GM12865 (cell line): Measurements from ENCODE around the gene BACE2.

ENCODE experiments used
- DNase-seq: peaks from one replicate; pipeline ENCODE4 v3.0.0; 2010; ENCODE audit warnings: low read depth
- H3K4me3 ChIP-seq: 2 replicates; pipeline ENCODE4 v1.5.1; 2011; ENCODE audit warnings: mild to moderate bottlenecking, low read depth, low read length, control low read depth
- TF ChIP-seq, protein P1 (sequence below): IDR thresholded peaks from 2 replicates; pipeline ENCODE4 v1.5.1; 2011; ENCODE audit warnings: low read length, control low read depth, low read depth, inconsistent platforms; ENCODE audit not compliant: insufficient read depth; ENCODE audit errors: missing control alignments

The BACE2 gene

DNA sequence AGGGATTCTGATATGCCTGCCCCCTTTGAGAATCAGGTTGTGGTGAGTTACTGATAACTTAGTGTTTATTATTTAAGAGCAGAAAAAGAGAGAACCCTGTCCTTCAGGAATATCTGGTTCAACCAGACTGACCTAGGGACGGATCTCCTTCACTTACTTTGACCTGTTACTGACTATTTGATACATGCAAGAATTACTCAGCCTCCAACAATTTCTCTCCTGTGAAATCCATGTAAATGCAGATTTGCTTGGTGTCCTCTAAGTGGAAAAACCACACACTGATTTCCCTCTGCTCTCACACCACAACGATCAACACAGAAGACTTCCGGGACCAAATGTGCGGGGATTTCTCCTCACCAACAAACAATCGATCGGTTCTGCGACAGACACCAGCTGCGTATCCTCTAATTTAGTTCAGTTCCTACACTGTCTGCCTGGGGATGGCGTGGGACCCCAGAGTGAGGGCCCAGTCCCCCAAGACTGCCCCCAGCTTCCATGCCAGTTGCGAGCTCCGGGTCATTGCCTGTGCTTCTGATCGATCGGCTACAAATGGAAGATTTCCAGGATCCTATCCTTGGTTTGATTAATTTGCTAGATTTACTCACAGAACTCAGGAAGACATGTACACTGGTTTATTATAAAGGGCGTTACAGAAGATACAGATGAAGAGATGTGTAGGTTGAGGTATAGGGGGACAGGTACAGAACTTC is 51.7 kb downstream of the BACE2 start:
- H3K4me3 ChIP-seq, result no peak overlapping the region
- TF ChIP-seq, protein P1, sequence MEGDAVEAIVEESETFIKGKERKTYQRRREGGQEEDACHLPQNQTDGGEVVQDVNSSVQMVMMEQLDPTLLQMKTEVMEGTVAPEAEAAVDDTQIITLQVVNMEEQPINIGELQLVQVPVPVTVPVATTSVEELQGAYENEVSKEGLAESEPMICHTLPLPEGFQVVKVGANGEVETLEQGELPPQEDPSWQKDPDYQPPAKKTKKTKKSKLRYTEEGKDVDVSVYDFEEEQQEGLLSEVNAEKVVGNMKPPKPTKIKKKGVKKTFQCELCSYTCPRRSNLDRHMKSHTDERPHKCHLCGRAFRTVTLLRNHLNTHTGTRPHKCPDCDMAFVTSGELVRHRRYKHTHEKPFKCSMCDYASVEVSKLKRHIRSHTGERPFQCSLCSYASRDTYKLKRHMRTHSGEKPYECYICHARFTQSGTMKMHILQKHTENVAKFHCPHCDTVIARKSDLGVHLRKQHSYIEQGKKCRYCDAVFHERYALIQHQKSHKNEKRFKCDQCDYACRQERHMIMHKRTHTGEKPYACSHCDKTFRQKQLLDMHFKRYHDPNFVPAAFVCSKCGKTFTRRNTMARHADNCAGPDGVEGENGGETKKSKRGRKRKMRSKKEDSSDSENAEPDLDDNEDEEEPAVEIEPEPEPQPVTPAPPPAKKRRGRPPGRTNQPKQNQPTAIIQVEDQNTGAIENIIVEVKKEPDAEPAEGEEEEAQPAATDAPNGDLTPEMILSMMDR, result no peak
- DNase-seq, result no peak

DNA sequence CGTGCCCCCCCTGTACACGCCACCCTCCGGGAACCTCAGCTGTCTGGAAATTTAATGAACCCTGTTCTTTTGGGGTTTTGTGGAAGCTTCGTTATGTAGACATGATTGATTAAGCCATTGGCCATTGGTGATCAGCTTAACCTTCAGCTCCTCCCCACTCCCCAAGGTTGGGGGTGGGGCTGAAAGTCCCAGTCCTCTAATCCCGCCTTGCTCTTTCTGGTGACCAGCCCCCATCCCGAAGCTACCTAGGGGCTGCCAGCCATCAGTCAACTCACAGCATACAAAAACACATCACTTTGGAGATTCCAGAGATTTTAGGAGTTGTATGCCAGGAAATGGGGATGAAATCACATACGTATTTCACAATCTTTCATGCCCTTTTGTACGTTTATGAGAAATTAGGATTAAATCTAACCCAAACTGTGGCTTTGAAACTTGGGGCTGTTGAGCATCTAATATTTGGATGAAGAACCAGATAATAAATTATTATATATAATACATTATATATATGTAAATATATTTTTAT is 52.3 kb downstream of the BACE2 start:
- TF ChIP-seq, protein P1, result no peak
- no peak overlapping the region for H3K4me3 ChIP-seq
- no peak for DNase-seq

- DNase-seq, result no peak
- TF ChIP-seq, protein P1, result no peak
- no peak overlapping the region for H3K4me3 ChIP-seq
Observed at GRCh38 chr21:41222247-41223068, 54.5 kb downstream of the BACE2 start.

GRCh38 chr21:41226853-41227252 is 58.9 kb downstream of the BACE2 start:
- TF ChIP-seq, protein P1, result no peak

DNA sequence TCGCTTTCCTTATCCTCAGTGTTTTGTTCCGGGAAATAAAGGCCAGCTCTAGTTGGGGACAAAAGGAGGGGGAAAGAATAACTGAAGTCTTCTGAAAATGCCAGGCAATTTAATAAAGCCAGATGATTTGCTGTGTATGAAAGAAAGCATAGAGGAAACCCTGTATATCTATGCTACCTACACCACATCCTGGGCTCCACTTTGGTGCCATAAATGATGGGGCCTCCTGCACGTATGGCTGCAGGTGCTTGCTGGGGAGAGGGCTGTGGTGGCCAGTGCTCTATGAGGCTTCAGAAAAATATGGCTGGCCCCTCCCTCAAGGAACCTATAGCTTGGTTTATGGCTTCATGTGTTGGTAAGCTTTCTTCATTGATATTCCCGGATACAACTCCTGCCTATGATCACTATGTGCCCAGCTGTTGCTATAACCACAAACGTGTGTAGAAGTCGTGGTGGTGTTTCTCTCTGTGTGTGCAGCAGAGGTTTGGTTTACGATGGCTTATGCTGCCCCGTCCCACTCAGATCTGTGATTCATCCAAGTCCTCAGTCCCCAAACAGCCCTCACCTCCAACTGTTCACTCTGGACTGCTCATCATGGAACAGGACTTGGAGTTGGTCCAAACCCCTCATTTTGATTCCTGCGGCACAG is 59.5 kb downstream of the BACE2 start:
- no peak overlapping the region for H3K4me3 ChIP-seq
- TF ChIP-seq, protein P1, result no peak
- no peak for DNase-seq

More at GRCh38 chr21:41226853-41227252, 58.9 kb downstream of the BACE2 start:
- no peak overlapping the region for H3K4me3 ChIP-seq
- DNase-seq, result no peak

DNA sequence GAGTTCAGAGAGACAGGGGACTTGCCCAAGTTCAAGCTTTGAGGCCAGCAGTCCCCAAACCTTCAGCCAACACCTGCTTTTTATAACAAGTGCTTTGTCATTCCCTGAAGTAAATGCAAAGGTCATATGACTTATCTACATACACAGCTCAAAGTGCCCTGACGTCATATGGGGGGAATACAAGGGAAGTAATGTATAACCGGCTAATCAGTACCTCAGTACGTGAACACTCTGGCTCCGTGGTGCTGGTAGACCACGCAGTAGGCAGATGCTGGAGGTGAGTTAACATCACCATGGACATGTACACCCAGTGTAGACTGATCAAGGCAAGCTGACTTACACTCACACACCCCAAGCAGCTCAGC is 60.0 kb downstream of the BACE2 start:
- TF ChIP-seq, protein P1, result no peak
- DNase-seq, result no peak
- H3K4me3 ChIP-seq, result no peak overlapping the region
